Measurements from ENCODE around the gene LZTS2.

- TF ChIP-seq EZH2 (IDR thresholded peaks at IDR 0.05) (no peak), POLR2AphosphoS5 (IDR thresholded peaks at IDR 0.05; ENCODE audit: borderline replicate concordance, low read depth, low read length) (no peak), FOXP2 (optimal IDR thresholded peaks at IDR 0.05; ENCODE audit: control extremely low read depth, extremely low read length, insufficient read depth) (no peak)
Observed at GRCh38 chr10:101002456-101002855, 2.8 kb downstream of the LZTS2 start.
